Spinal cord (tissue), 10 donors: ENCODE measurements around the gene SLC1A3. TPM values are rescaled to one million over a fixed set of nuclear protein-coding genes. Genes with fewer than 3 reads are reported as not detected.

Experiments used
- DNase-seq, 6 donors: peaks; one replicate each; pipeline versions ENCODE4 v3.0.0 to v3.0.0-alpha.2; 2013 to 2015; ENCODE audit warnings: low spot score in 6 of 6, low read depth in 4 of 6
- H3K27ac ChIP-seq: one replicate; pipeline ENCODE4 v1.5.1; 2013; ENCODE audit warnings: low read depth, low read length, control low read depth
- H3K27me3 ChIP-seq: one replicate; pipeline ENCODE4 v1.6.1; 2013; ENCODE audit warnings: low read length; ENCODE audit not compliant: control insufficient read depth, insufficient read depth
- H3K36me3 ChIP-seq: one replicate; pipeline ENCODE4 v1.6.1; 2013; ENCODE audit warnings: low read length; ENCODE audit not compliant: control insufficient read depth, insufficient read depth
- H3K4me1 ChIP-seq: one replicate; pipeline ENCODE4 v1.6.1; 2013; ENCODE audit warnings: low read length; ENCODE audit not compliant: control insufficient read depth, insufficient read depth
- H3K4me3 ChIP-seq: one replicate; pipeline ENCODE4 v1.5.1; 2013; ENCODE audit warnings: low read depth, low read length, control low read depth
- H3K9me3 ChIP-seq: one replicate; pipeline ENCODE4 v1.6.1; 2013; ENCODE audit warnings: low read length; ENCODE audit not compliant: control insufficient read depth, insufficient read depth
- WGBS: methylation state at CpG from one replicate; pipeline ENCODE4 v1.1.5; 2013; ENCODE audit warnings: missing lambda C conversion rate; ENCODE audit not compliant: insufficient coverage; 5-methylcytosine and 5-hydroxymethylcytosine counted together
- polyA plus RNA-seq, 2 donors: library from polyadenylated mRNA; unstranded; fragments of 120-200 nt; gene quantifications; one replicate each; pipeline ENCODE4 v1.2.1, GENCODE V29; 2013; ENCODE audit not compliant: insufficient read length in 2 of 2
- total RNA-seq, 2 donors: library from RNA; depleted of rRNA in 1 of 2; stranded (reverse); fragments of 120-200 nt in 1 of 2; fragments of >200 nt in 1 of 2; gene quantifications; one replicate each; pipeline versions ENCODE4 v1.2.3 to v1.2.4, GENCODE V29; 2013 to 2014
- donor health status: healthy.

SLC1A3 gene
- total and polyA plus RNA-seq, 4 donors = 456 to 738 (median 465) TPM

GRCh38 chr5:36675282-36675681 lies 68.9 kb downstream of the SLC1A3 start:
- Histone ChIP-seq H3K36me3 (peaks cover 6% of the 10 kb centered on the region), H3K4me1 (no peaks in the 10 kb centered on the region), H3K4me3 (no peak overlapping the region), H3K27me3 (no peaks in the 10 kb centered on the region), H3K9me3 (no peaks in the 10 kb centered on the region), H3K27ac (no peak overlapping the region)
- peak in 1 of 6 donors; percentile 34 for DNase-seq
- 20% methylated on average over 1 of the region's 3 CpGs for WGBS

- H3K27me3 ChIP-seq = no peaks in the 10 kb centered on the region
- no peaks in the 10 kb centered on the region for H3K9me3 ChIP-seq
- peak overlapping the region; percentile 10 for H3K27ac ChIP-seq
- no peak for DNase-seq
- H3K4me3 ChIP-seq = no peak overlapping the region
- WGBS = 93% methylated on average over 5 of the region's 8 CpGs
- H3K4me1 ChIP-seq = peaks cover 8% of the 10 kb centered on the region
- peaks cover 7% of the 10 kb centered on the region for H3K36me3 ChIP-seq
These were observed 73.0 kb downstream of the SLC1A3 start for GRCh38 chr5:36679221-36679989.

- peaks cover 8% of the 10 kb centered on the region for H3K4me1 ChIP-seq
- no peaks in the 10 kb centered on the region for H3K27me3 ChIP-seq
- no peak overlapping the region for H3K4me3 ChIP-seq
- no peaks in the 10 kb centered on the region for H3K9me3 ChIP-seq
- no peak for DNase-seq
- H3K36me3 ChIP-seq = peaks cover 7% of the 10 kb centered on the region
- no peak overlapping the region for H3K27ac ChIP-seq
- WGBS = 87% methylated on average over 5 of the region's 7 CpGs
These were observed 73.7 kb downstream of the SLC1A3 start for GRCh38 chr5:36680066-36680465.

- Histone ChIP-seq H3K27me3 (no peaks in the 10 kb centered on the region), H3K27ac (no peak overlapping the region), H3K4me3 (no peak overlapping the region), H3K36me3 (peaks cover 12% of the 10 kb centered on the region), H3K9me3 (no peaks in the 10 kb centered on the region), H3K4me1 (peaks cover 8% of the 10 kb centered on the region)
- DNase-seq = peak in 1 of 6 donors; percentile 68
- WGBS = no CpG with 5 or more reads among the region's 1 CpG
These were observed 75.3 kb downstream of the SLC1A3 start for GRCh38 chr5:36681711-36682110.

- no peak overlapping the region for H3K27ac ChIP-seq
These were observed 76.1 kb downstream of the SLC1A3 start for GRCh38 chr5:36682499-36682898.

GRCh38 chr5:36683821-36684434 lies 77.5 kb downstream of the SLC1A3 start:
- Histone ChIP-seq H3K4me3 (no peak overlapping the region), H3K9me3 (no peaks in the 10 kb centered on the region), H3K4me1 (peaks cover 8% of the 10 kb centered on the region), H3K27me3 (no peaks in the 10 kb centered on the region), H3K36me3 (peaks cover 12% of the 10 kb centered on the region), H3K27ac (peak overlapping the region; percentile 37)
- DNase-seq = peak in 1 of 6 donors; percentile 50
- WGBS = 35% methylated on average over 9 of the region's 9 CpGs

More at GRCh38 chr5:36682499-36682898, 76.1 kb downstream of the SLC1A3 start:
- Histone ChIP-seq H3K4me3 (no peak overlapping the region), H3K4me1 (peaks cover 8% of the 10 kb centered on the region), H3K36me3 (peaks cover 12% of the 10 kb centered on the region), H3K27me3 (no peaks in the 10 kb centered on the region), H3K9me3 (no peaks in the 10 kb centered on the region)
- DNase-seq = no peak
- no CpG with 5 or more reads among the region's 2 CpGs for WGBS

- H3K4me3 ChIP-seq = no peak overlapping the region
- no peak for DNase-seq
- no peaks in the 10 kb centered on the region for H3K9me3 ChIP-seq
- H3K36me3 ChIP-seq = peaks cover 12% of the 10 kb centered on the region
- H3K27me3 ChIP-seq = no peaks in the 10 kb centered on the region
- H3K27ac ChIP-seq = no peak overlapping the region
- WGBS = 89% methylated on average over 3 of the region's 13 CpGs
- peaks cover 25% of the 10 kb centered on the region for H3K4me1 ChIP-seq
These were observed 79.4 kb downstream of the SLC1A3 start for GRCh38 chr5:36685631-36686288.

GRCh38 chr5:36686881-36687280 lies 80.5 kb downstream of the SLC1A3 start:
- WGBS = 100% methylated on average over 1 of the region's 3 CpGs
- DNase-seq = no peak
- Histone ChIP-seq H3K9me3 (no peaks in the 10 kb centered on the region), H3K36me3 (peaks cover 12% of the 10 kb centered on the region), H3K4me1 (peaks cover 25% of the 10 kb centered on the region), H3K27me3 (no peaks in the 10 kb centered on the region), H3K4me3 (no peak overlapping the region), H3K27ac (no peak overlapping the region)

GRCh38 chr5:36688722-36689121 lies 82.3 kb downstream of the SLC1A3 start:
- Histone ChIP-seq H3K36me3 (peaks cover 11% of the 10 kb centered on the region), H3K27ac (peak overlapping the region; percentile 82), H3K4me3 (no peak overlapping the region), H3K4me1 (peaks cover 40% of the 10 kb centered on the region), H3K9me3 (no peaks in the 10 kb centered on the region), H3K27me3 (no peaks in the 10 kb centered on the region)
- no CpG with 5 or more reads among the region's 6 CpGs for WGBS
- peak in 1 of 6 donors; percentile 30 for DNase-seq
